ENCODE measurements around the gene PACSIN3.
"Not testable (repeated sequence)": the region's sequence is repeated elsewhere in the genome, so short reads cannot be mapped to it uniquely, and the experiment has no call there.

The PACSIN3 gene

DNA sequence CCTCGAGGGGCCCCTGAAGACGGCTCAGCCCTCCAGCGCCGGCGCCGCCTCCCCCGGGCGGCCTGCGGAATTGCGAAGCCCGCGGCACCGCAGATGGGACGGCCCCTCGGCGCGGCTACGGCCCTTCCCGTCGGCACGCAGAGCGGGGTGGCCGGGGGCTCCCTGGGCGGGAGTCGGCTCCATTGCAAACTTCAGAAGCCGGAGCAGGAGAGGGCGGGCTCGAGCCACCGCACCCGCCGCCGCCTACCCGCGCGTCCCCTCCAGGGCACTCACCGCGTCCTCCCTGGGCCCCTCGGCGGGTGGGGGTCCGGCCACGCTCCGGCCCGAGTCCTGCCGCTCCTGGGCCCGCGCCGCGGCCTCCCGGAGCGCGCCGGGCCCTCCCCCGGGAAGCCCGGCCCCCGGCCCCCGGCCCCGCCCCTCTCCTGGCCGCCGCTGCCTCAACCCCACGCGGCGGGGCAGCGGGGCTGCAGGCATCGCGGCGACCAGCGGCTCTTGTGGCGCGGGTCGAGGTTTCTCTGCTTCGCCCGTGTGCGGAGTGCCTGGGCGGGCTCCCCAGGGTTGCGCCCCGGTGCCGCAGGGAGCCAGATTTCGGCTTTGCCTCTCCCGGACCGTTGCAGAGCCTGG, at the start of gene PACSIN3:
TSS of gene PACSIN3 (minus strand) at position 359 of the 624 bp plus-strand sequence. CDS start 3,707 bp downstream, outside the sequence.
- peak in 14 of 56 donors; percentile 10 to 60 (median 36) for DNase-seq

DNA sequence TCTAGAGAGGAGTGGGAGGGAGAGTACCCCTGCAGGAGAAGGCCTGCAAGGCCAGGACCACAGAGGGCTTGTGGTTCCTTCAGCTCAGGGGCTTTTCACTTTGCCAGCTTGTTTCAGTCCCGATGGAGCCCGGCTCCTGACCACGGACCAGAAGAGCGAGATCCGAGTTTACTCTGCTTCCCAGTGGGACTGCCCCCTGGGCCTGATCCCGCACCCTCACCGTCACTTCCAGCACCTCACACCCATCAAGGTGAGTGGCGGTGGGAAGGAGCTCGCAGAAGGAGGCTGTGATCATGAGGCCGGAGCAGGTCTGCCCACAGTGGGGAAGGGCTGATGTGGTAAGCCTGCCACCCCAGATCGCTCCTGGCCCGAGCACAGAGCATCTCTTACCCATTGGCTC, 48.9 kb upstream of the PACSIN3 start:
- no peak for DNase-seq

DNA sequence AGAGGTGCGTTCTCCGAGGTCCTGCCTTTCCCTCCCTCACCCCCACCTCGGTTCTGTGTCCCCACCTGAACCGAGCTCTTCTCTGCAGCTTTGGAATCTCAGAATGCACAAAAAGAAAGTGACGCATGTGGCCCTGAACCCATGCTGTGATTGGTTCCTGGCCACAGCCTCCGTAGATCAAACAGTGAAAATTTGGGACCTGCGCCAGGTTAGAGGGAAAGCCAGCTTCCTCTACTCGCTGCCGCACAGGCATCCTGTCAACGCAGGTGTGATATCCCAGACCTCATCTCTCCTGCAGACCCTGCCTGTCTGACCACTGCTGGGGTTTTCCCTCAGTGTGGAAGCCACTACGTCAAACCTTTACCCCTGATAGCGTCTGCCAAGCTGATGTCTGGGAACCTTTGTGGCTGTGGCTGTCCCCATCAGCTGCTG, 48.5 kb upstream of the PACSIN3 start:
- DNase-seq, result peak in 1 of 56 donors; percentile 17

DNA sequence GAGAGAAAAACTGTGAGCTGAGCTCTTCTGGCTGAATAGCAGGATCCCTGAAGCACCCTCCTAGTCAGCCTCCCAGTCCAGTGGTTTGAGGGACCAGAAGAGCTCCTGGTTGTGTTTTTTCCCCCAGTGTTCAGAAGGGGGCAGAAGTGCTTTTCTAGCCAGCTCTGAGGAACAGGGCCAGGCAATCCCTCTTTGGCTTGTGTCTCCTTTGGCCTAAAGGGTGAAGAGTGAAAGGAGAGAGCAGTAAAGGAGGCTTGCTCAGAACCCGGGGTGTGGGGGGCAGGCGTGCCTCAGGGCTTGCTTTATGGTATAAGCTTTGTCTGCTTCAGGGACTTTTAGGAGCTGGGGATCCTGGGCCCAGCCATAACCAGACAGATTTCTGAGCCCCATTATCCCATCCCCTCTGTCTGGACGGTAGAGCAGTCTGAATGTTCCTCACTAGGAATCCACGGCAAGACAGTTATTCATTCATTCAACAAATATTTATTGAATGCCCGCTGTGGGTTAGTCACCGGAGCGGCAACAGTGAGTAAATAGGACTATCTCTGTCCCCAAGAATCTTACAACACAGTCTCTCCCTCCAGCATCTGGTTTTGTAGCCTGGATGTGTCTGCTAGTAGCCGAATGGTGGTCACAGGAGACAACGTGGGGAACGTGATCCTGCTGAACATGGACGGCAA, 47.9 kb upstream of the PACSIN3 start:
- DNase-seq, result peak in 4 of 56 donors; percentile 2 to 16 (median 11)

GRCh38 chr11:47233051-47233450, 46.8 kb upstream of the PACSIN3 start:
- DNase-seq, result no peak

- DNase-seq, result no peak
Observed at GRCh38 chr11:47229161-47229560, 42.9 kb upstream of the PACSIN3 start.

DNA sequence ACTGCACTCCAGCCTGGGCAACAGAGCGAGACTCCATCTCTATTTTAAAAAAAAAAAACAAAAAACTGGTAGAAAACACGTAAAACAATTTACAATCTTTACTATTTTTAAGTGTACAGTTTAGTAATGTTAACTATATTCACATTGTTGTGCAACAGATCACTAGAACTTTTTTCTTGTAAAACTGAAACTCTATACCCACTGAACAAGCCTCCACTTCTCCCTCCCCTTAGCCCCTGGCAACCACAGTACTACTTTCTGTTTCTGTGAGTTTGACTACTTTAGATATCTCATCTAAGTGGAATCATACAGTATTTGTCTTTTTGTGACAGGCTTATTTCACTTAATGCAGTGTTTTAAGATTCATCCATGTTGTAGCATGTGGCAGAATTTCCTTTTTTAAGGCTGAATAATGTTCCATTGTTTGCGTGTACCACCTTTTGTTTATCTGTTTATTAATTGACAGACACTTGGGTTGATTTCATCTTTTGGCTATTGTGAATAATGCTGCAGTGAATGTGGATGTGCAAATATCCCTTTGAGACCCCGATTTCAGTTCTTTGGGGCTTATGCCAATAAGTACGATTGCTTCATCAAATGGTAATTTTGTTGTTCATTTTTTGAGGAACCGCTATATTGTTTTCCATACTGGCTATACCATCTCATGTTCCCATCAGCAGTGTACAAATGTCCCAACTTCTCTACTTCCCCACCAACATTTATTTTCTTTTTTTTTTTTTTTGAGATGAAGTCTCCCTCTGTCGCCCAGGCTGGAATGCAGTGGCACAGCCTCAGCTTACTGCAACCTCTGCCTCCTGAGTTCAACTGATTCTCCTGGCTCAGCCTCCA, 39.5 kb upstream of the PACSIN3 start:
- no peak for DNase-seq

- no peak for DNase-seq
Observed at GRCh38 chr11:47222696-47223095, 36.5 kb upstream of the PACSIN3 start.

DNA sequence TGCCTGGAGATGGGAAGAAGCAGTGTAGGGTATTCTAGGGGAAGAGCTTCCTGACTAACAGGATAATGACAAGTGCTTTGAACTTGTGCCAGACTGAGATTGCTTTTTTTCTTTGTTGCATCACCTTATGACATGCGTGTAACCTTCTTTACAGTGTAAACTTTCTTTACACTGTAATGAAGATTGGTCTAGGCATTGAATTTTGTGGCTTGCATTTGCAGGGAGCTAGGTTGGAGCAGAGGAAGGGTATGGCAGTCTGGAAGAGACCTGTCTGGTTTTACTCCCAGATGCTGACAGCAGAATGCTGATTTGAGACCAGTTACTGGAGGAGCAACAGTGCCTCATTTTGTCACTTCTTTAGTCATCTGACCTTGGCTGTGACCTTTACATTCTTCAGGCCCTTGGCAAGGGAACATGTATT, 34.2 kb upstream of the PACSIN3 start:
- DNase-seq, result no peak

- DNase-seq, result peak in 7 of 56 donors; percentile 2 to 61 (median 6)
Observed at GRCh38 chr11:47216121-47216798, 30.0 kb upstream of the PACSIN3 start.

GRCh38 chr11:47215366-47215910, 29.2 kb upstream of the PACSIN3 start:
- DNase-seq, result peak in 1 of 56 donors; percentile 15

GRCh38 chr11:47213950-47214565, 27.8 kb upstream of the PACSIN3 start:
- DNase-seq, result peak; percentile 49 to 96 (median 88)

- DNase-seq, result no peak
Observed at GRCh38 chr11:47212938-47213337, 26.7 kb upstream of the PACSIN3 start.

GRCh38 chr11:47208628-47209027, 22.4 kb upstream of the PACSIN3 start:
- DNase-seq, result no peak

- not testable (repeated sequence) for DNase-seq
Observed at GRCh38 chr11:47208008-47208552, 21.8 kb upstream of the PACSIN3 start.

DNA sequence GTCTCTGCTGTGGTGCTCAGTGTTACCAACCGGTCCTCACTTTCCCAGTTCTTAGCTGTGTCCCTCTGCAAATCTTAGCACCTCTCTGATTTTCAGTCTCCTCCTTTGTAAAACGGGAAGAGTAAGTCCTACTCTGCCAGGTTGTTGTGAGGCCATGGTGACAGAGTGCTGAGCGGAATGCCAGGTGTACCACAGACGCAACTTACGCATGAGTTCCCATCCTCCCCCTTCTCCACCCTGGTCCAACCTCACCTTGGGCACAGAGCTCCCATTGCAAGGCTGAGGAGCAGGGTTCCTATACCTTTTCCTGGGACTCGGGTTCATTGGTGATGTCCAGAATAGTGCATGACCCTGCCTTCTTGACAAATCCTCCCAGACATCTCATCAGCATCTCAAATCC, 21.2 kb upstream of the PACSIN3 start:
- no peak for DNase-seq

- DNase-seq, result not testable (repeated sequence)
Observed at GRCh38 chr11:47206577-47206976, 20.3 kb upstream of the PACSIN3 start.

GRCh38 chr11:47204637-47204989, 18.4 kb upstream of the PACSIN3 start:
- DNase-seq, result no peak

GRCh38 chr11:47202576-47202975, 16.3 kb upstream of the PACSIN3 start:
- DNase-seq, result no peak

DNA sequence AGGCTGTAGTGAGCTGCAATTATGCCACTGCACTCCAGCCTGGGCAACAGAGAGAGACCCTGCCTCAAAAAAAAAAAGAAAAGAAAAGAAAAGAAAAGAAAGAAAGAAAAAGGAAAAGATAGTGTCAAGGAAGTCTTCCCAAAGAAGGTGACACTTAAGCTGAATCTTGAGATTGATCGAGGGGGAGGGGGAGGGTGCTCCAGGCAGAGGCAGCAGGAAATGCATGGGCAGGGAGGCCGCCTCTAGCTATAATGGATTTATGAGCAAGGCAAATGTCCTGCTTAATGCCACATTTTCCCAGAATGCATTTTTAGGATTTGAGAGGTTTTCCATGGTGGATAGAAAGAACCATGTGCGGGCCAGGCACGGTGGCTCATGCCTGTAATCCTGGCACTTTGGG, 14.8 kb upstream of the PACSIN3 start:
- DNase-seq, result no peak

All from nucleus accumbens (tissue), 56 donors.